Left cardiac atrium (tissue), 4 donors: Measurements from ENCODE around the gene FNDC3B. TPM values are rescaled to one million over a fixed set of nuclear protein-coding genes. Genes with fewer than 3 reads are reported as not detected.

Experiments used
- ATAC-seq, 2 donors: fragments of 200-7000 bp; cut with Tn5 transposase; one replicate each; pipeline ENCODE4 v1.9.1; 2020; ENCODE audit warnings: mild to moderate bottlenecking in 2 of 2, moderate library complexity in 2 of 2
- DNase-seq: peaks from one replicate; pipeline ENCODE4 v3.0.0-alpha.2; 2020
- intact Hi-C, 2 donors: fragments of 100-400 bp; cut with DNase I; formaldehyde crosslinking; loops; one replicate each; pipeline versions ENCODE4 v1.14.1 to v1.15.1; 2022 to 2023
- total RNA-seq, 2 donors: library from RNA; stranded (reverse); fragmentation: NEBNext Ultra II Directional; extraction: Animal tissue kit (Norgen Biotek cat#: 25700); gene quantifications; one replicate each; pipeline ENCODE4 v1.2.1, GENCODE V29; 2021
- donor health status: DM: no; HTN: yes; CAD: no.
- donor health status: DM: no; HTN: yes; CAD: no; lungs with severe emphysema.
- donor health status: DM: yes; HTN: yes; CAD: no.
- donor health status: Dilated cardiomyopathy.

The FNDC3B gene
- total RNA-seq, 2 donors from 2014 or later = 82.4 to 98.3 TPM

- ATAC-seq (peak in 1 of 2 donors; percentile 29), DNase-seq (no peak)
- intact Hi-C loops = no loop called here
These were observed 233.3 kb downstream of the FNDC3B start for GRCh38 chr3:172272698-172273097.

GRCh38 chr3:172273378-172273777 is 234.0 kb downstream of the FNDC3B start:
- no peak for DNase-seq
- intact Hi-C loops = no loop called here
- no peak for ATAC-seq

- no peak for ATAC-seq
- intact Hi-C loops = no loop called here
- no peak for DNase-seq
These were observed 235.5 kb downstream of the FNDC3B start for GRCh38 chr3:172274906-172275305.

GRCh38 chr3:172275586-172275985 is 236.2 kb downstream of the FNDC3B start:
- intact Hi-C loops = no loop called here
- DNase-seq = no peak
- ATAC-seq = no peak

- no peak for DNase-seq
- intact Hi-C loops = no loop called here
- ATAC-seq = no peak
These were observed 236.7 kb downstream of the FNDC3B start for GRCh38 chr3:172276103-172276502.

- no peak for DNase-seq
- ATAC-seq = no peak
- intact Hi-C loops = no loop called here
These were observed 237.8 kb downstream of the FNDC3B start for GRCh38 chr3:172277151-172277652.

GRCh38 chr3:172279191-172279640 is 239.8 kb downstream of the FNDC3B start:
- no peak for ATAC-seq
- no peak for DNase-seq
- intact Hi-C loops = no loop called here

GRCh38 chr3:172279974-172280373 is 240.6 kb downstream of the FNDC3B start:
- intact Hi-C loops = loop anchor here in 1 of 2 donors (5.0 kb wide), 1 partner anchor 238 kb away; no protein-coding TSS in a partner anchor
- ATAC-seq = no peak
- no peak for DNase-seq

GRCh38 chr3:172280406-172281051 is 241.2 kb downstream of the FNDC3B start:
- DNase-seq = no peak
- ATAC-seq = peak in 1 of 2 donors; percentile 82
- intact Hi-C loops = loop anchor here in 1 of 2 donors (5.0 kb wide), 1 partner anchor 238 kb away; no protein-coding TSS in a partner anchor

GRCh38 chr3:172281884-172282283 is 242.5 kb downstream of the FNDC3B start:
- intact Hi-C loops = loop anchor here in 1 of 2 donors (5.0 kb wide), 1 partner anchor 240 kb away; no protein-coding TSS in a partner anchor
- no peak for DNase-seq
- no peak for ATAC-seq

GRCh38 chr3:172282850-172283249 is 243.5 kb downstream of the FNDC3B start:
- DNase-seq (no peak), ATAC-seq (no peak)
- intact Hi-C loops = loop anchor here in 1 of 2 donors (5.0 kb wide), 1 partner anchor 241 kb away; no protein-coding TSS in a partner anchor

GRCh38 chr3:172283841-172284357 is 244.5 kb downstream of the FNDC3B start:
- no peak for DNase-seq
- intact Hi-C loops = loop anchor here in 1 of 2 donors (5.0 kb wide), 1 partner anchor 242 kb away; no protein-coding TSS in a partner anchor
- ATAC-seq = no peak

- ATAC-seq = no peak
- no peak for DNase-seq
- intact Hi-C loops = no loop called here
These were observed 246.5 kb downstream of the FNDC3B start for GRCh38 chr3:172285844-172286243.

- intact Hi-C loops = no loop called here
- no peak for DNase-seq
- peak; percentile 61 to 72 for ATAC-seq
These were observed 247.3 kb downstream of the FNDC3B start for GRCh38 chr3:172286548-172287148.

GRCh38 chr3:172287937-172288477 is 248.6 kb downstream of the FNDC3B start:
- ATAC-seq (peak; percentile 36 to 52), DNase-seq (no peak)
- intact Hi-C loops = no loop called here

GRCh38 chr3:172288651-172289050 is 249.3 kb downstream of the FNDC3B start:
- intact Hi-C loops = no loop called here
- no peak for DNase-seq
- ATAC-seq = no peak

GRCh38 chr3:172289583-172289982 is 250.2 kb downstream of the FNDC3B start:
- intact Hi-C loops = no loop called here
- peak; percentile 38 for DNase-seq
- peak; percentile 42 to 58 for ATAC-seq

- intact Hi-C loops = no loop called here
- no peak for ATAC-seq
- DNase-seq = no peak
These were observed 251.1 kb downstream of the FNDC3B start for GRCh38 chr3:172290457-172290856.

- no peak for DNase-seq
- intact Hi-C loops = no loop called here
These were observed 252.3 kb downstream of the FNDC3B start for GRCh38 chr3:172291650-172292049.

GRCh38 chr3:172292422-172292821 is 253.0 kb downstream of the FNDC3B start:
- DNase-seq (no peak), ATAC-seq (peak; percentile 30 to 56)
- intact Hi-C loops = no loop called here

More at GRCh38 chr3:172291650-172292049, 252.3 kb downstream of the FNDC3B start:
- ATAC-seq = no peak
